Fibroblast of lung (primary cell): ENCODE data around the gene LRRTM1. TPM values are rescaled to one million over a fixed set of nuclear protein-coding genes. Genes with fewer than 3 reads are reported as not detected.

ENCODE experiments used
- DNase-seq, 2 donors: peaks; one replicate each; pipeline versions ENCODE4 v3.0.0 to v3.0.0-alpha.2; 2010; ENCODE audit warnings: low read depth in 2 of 2
- H2AFZ ChIP-seq: 2 replicates; pipeline ENCODE4 v1.5.1; 2012; ENCODE audit warnings: low read length, control low read depth, inconsistent platforms
- H3K27ac ChIP-seq: 2 replicates; pipeline ENCODE4 v1.5.1; 2011; ENCODE audit warnings: low read length, control low read depth; ENCODE audit not compliant: insufficient read depth
- H3K27me3 ChIP-seq: 2 replicates; pipeline ENCODE4 v1.5.1; 2011; ENCODE audit warnings: mild to moderate bottlenecking, low read length; ENCODE audit not compliant: control insufficient read depth, insufficient read depth
- H3K36me3 ChIP-seq: 2 replicates; pipeline ENCODE4 v1.5.1; 2011; ENCODE audit warnings: low read length; ENCODE audit not compliant: control insufficient read depth, insufficient read depth
- H3K4me1 ChIP-seq: 2 replicates; pipeline ENCODE4 v1.5.1; 2011; ENCODE audit warnings: low read length; ENCODE audit not compliant: control insufficient read depth, insufficient read depth; ENCODE audit errors: extremely low read depth
- H3K4me2 ChIP-seq: 2 replicates; pipeline ENCODE4 v1.5.1; 2011; ENCODE audit warnings: low read length, control low read depth; ENCODE audit not compliant: insufficient read depth; ENCODE audit errors: extremely low read depth
- H3K4me3 ChIP-seq, 4 experiments: fragments of 200-600 bp in 1 of 4; sonication (generic) in 1 of 4; replicated peaks in 1 of 4; 2 replicates each; pipeline ENCODE4 v1.5.1; 2011 to 2016; ENCODE audit warnings: low read length in 4 of 4, low read depth in 3 of 4, mild to moderate bottlenecking in 3 of 4, control low read depth in 2 of 4, inconsistent platforms in 1 of 4, mixed read lengths in 1 of 4; ENCODE audit not compliant: insufficient read depth in 1 of 4; ENCODE audit errors: control extremely low read depth in 1 of 4
- H3K79me2 ChIP-seq: 2 replicates; pipeline ENCODE4 v1.5.1; 2012; ENCODE audit warnings: mild to moderate bottlenecking, low read length, inconsistent platforms; ENCODE audit not compliant: control insufficient read depth, insufficient read depth
- H3K9ac ChIP-seq: 2 replicates; pipeline ENCODE4 v1.5.1; 2011; ENCODE audit warnings: mild to moderate bottlenecking, low read length, control low read depth; ENCODE audit not compliant: insufficient read depth
- H3K9me3 ChIP-seq: 2 replicates; pipeline ENCODE4 v1.5.1; 2012; ENCODE audit warnings: low read depth, low read length; ENCODE audit not compliant: control insufficient read depth, insufficient read depth
- H4K20me1 ChIP-seq: 2 replicates; pipeline ENCODE4 v1.5.1; 2011; ENCODE audit warnings: low read length; ENCODE audit not compliant: control insufficient read depth, insufficient read depth; ENCODE audit errors: extremely low read depth
- EZH2 ChIP-seq: IDR thresholded peaks from 2 replicates; pipeline ENCODE4 v1.5.1; 2012; ENCODE audit warnings: low read length, control low read depth, mild to moderate bottlenecking; ENCODE audit errors: missing control alignments
- polyA plus RNA-seq, 2 donors: library from polyadenylated mRNA; depleted of rRNA in 1 of 2; stranded (reverse) in 1 of 2; unstranded in 1 of 2; fragments of >200 nt; gene quantifications; 2 replicates each; pipeline ENCODE4 v1.2.1, GENCODE V29; 2011 to 2012; ENCODE audit warnings: missing spikeins in 1 of 2
- total RNA-seq: library from RNA; depleted of rRNA; stranded (reverse); fragments of >200 nt; gene quantifications from 2 replicates; pipeline ENCODE4 v1.2.1, GENCODE V29; 2014
- TF ChIP-seq, protein P1 (sequence below), 2 donors: IDR thresholded peaks in 1 of 2; conservative IDR thresholded peaks in 1 of 2; 1 replicate in 1 of 2; 2 replicates in 1 of 2; pipeline ENCODE4 v1.5.1; 2011 to 2012; ENCODE audit warnings: low read length in 2 of 2, control low read depth in 1 of 2, inconsistent platforms in 1 of 2, low read depth in 1 of 2, mild to moderate bottlenecking in 1 of 2

The LRRTM1 gene
- total and polyA plus RNA-seq, 2 donors (not counting 1 experiment from before 2014, with no cell fraction given) = not detected

DNA sequence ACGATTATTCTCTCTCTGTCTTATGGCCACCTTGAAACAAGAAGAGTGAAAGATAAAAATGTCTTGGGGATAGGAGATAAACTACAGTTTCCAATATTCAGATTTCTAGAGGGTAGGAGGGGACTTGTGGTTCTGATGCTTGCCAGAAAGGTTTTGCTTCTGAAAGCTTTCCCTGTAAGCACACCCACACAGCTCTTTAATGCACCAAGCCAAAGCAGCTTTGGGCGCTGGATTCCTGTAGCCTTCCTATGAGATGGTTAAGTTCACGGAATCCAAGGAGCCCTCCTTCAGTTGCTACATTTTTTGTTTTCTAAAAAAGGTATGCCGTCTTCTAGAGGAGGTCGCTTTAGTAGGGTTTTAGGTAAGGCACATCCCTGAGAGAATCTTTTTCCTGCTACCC is 4.9 kb downstream of the LRRTM1 start:
- H3K27ac ChIP-seq = no peak overlapping the region
- no peaks in the 10 kb centered on the region for H3K4me1 ChIP-seq
- H2AFZ ChIP-seq = no peak overlapping the region
- H3K79me2 ChIP-seq = no peaks in the 10 kb centered on the region
- no peaks in the 10 kb centered on the region for H4K20me1 ChIP-seq
- H3K4me2 ChIP-seq = no peak overlapping the region
- no peaks in the 10 kb centered on the region for H3K9me3 ChIP-seq
- peaks cover 21% of the 10 kb centered on the region for H3K27me3 ChIP-seq
- TF ChIP-seq EZH2 = no peak
- TF ChIP-seq, protein P1, sequence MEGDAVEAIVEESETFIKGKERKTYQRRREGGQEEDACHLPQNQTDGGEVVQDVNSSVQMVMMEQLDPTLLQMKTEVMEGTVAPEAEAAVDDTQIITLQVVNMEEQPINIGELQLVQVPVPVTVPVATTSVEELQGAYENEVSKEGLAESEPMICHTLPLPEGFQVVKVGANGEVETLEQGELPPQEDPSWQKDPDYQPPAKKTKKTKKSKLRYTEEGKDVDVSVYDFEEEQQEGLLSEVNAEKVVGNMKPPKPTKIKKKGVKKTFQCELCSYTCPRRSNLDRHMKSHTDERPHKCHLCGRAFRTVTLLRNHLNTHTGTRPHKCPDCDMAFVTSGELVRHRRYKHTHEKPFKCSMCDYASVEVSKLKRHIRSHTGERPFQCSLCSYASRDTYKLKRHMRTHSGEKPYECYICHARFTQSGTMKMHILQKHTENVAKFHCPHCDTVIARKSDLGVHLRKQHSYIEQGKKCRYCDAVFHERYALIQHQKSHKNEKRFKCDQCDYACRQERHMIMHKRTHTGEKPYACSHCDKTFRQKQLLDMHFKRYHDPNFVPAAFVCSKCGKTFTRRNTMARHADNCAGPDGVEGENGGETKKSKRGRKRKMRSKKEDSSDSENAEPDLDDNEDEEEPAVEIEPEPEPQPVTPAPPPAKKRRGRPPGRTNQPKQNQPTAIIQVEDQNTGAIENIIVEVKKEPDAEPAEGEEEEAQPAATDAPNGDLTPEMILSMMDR (conservative IDR thresholded peaks at IDR 0.05 in 1 of 2, IDR thresholded peaks at IDR 0.05 in 1 of 2; ENCODE audit: low read depth in 1 of 2, low read length in 2 of 2) = no peak
- no peak overlapping the region for H3K9ac ChIP-seq
- no peak for DNase-seq
- no peaks in the 10 kb centered on the region for H3K36me3 ChIP-seq
- no peak overlapping the region for H3K4me3 ChIP-seq

DNA sequence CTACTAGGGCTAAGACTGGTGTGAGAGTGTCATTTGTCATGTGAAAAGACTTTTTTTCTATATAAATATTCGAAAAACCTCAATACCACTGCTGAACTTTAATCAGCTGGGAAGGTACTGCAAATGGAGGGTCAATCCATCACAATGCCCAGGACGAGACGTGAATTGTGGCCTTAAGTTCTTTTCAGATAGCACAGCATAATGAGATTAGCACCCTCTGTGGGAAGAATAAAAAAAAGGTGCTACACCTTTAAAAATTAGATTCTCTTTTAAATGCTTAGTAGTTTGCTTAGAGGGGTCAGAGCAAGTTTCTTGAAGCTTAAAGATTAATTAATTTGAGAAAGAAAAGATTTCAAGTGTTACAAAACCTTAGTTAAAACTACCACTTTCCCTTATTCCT is 5.6 kb downstream of the LRRTM1 start:
- TF ChIP-seq EZH2 = no peak
- TF ChIP-seq, protein P1 (conservative IDR thresholded peaks at IDR 0.05 in 1 of 2, IDR thresholded peaks at IDR 0.05 in 1 of 2; ENCODE audit: low read depth in 1 of 2, low read length in 2 of 2) = no peak
- Histone ChIP-seq H3K79me2 (no peaks in the 10 kb centered on the region), H3K36me3 (no peaks in the 10 kb centered on the region), H3K27me3 (peaks cover 17% of the 10 kb centered on the region), H3K9ac (no peak overlapping the region), H3K4me3 (no peak overlapping the region), H3K4me1 (no peaks in the 10 kb centered on the region), H2AFZ (no peak overlapping the region), H3K9me3 (no peaks in the 10 kb centered on the region), H3K27ac (no peak overlapping the region), H3K4me2 (no peak overlapping the region), H4K20me1 (no peaks in the 10 kb centered on the region)
- DNase-seq = no peak

DNA sequence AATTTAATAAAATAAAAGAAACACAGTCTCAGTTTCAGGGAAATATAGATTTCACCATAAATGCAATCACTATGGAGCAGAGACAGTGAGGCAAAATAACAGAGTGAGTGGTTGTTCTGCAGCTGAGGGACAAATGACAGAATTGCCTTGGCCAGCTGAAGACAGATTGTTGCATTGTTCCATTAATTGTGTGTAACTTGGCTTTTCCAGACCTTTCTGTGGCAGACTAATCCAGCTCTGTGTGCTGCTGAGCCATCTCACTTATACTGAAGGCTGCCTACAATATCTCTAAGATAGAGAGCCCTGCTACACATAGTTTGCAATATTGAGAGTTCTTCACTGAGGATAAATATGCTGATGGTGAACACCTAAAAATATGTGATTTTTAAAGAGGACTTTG is 11.5 kb downstream of the LRRTM1 start:
- no peaks in the 10 kb centered on the region for H3K36me3 ChIP-seq
- no peak overlapping the region for H2AFZ ChIP-seq
- no peaks in the 10 kb centered on the region for H3K4me1 ChIP-seq
- H3K79me2 ChIP-seq = no peaks in the 10 kb centered on the region
- H3K4me2 ChIP-seq = no peak overlapping the region
- TF ChIP-seq, protein P1 (conservative IDR thresholded peaks at IDR 0.05 in 1 of 2, IDR thresholded peaks at IDR 0.05 in 1 of 2; ENCODE audit: low read depth in 1 of 2, low read length in 2 of 2) = no peak
- no peak for TF ChIP-seq EZH2
- no peaks in the 10 kb centered on the region for H4K20me1 ChIP-seq
- no peak overlapping the region for H3K27ac ChIP-seq
- no peak overlapping the region for H3K9ac ChIP-seq
- H3K27me3 ChIP-seq = no peaks in the 10 kb centered on the region
- no peak overlapping the region for H3K4me3 ChIP-seq
- no peaks in the 10 kb centered on the region for H3K9me3 ChIP-seq
- no peak for DNase-seq
